Measurements from ENCODE around the gene GPC3.

Gene GPC3

DNA sequence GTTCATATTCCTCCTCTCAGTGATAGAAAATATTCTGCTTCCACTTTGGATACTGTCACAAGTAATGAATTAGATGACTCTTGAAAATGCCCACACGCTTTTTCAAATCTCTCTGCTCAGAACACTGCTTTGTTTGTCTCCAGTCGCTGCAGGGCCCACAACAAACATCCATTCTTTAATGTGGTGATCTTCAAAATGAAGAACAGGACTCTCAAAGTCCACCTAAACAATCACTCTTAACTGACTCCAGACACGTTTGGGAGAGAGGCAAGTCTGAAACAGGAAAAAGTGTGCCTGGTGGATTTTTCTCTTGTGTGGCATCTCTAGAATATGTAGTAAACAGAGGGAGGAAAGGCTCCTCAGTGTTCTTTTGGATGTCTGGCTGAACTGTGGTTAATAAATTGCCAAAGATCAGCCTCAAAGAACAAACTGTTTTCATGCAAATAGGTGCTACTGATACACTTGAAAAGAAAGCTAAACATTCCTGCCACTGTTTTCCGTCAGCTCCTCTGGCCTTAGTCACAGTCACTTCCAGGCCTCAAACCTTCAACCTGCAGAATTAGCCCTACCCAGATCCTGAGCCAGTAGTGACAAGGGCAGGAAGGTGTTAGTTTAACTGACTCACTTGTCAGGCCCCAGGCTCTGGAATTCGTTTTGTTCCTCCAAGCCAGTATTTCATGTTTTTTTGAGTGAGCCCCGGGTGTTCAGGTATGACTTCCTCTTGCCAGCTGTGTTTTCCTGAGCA, 310.5 kb downstream of the GPC3 start:
- no peak for DNase-seq

GRCh38 chrX:133670383-133670782, 315.0 kb downstream of the GPC3 start:
- DNase-seq = peak; percentile 9

DNA sequence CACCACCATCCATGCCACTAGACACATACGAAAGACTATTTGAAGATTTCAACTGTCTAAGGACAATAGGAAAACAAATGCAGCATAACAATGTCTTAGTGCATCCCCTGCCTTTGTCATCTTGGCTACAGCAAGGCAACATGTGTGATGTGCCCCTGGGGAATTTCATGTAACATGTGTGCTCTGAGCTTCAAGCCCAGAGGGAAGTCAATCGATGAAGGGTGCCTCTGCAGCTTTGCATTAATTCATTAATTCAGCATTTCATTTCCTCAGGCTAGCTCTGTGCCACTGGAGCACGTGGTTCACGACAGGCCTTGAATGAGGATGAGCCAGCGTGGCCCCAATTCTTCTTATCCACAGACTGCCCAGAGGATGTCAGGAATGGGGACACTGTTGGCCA, 316.2 kb downstream of the GPC3 start:
- DNase-seq = no peak

DNA sequence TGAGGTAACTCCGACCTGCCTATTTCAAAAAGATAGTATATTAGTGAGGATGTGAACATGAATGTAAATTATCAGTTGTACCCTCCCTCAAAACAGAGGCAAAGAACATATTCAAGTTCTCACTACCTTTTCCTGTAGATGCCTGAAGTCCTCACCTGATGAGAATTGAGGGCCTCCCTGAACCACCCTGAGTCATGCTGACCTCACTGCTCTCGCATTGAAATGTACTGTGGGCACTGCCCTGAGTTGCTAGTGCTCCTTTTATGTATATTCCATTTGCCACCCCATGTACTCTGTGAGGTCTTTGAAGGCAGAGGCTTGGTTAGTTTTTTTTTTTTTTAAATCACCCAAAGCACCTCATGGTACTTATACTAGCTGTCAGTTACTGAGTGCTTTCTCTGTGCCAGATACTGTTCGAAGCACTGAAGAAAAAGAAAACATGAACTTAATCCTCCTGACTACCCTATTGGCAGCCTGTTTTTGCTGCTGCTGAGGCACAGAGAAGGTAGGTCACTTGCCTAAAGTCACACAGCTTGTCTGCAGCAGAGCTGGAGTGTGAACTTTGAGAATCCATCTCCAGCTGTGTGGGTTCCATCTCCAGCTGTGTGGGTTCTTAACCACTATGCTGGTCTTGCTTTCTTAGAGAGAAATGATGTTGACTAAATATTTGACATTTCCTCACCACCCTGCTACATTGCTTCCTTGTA, 317.0 kb downstream of the GPC3 start:
- DNase-seq = no peak

GRCh38 chrX:133666256-133666655, 319.1 kb downstream of the GPC3 start:
- DNase-seq = no peak

GRCh38 chrX:133661962-133662839, 323.2 kb downstream of the GPC3 start:
- no peak for DNase-seq

DNA sequence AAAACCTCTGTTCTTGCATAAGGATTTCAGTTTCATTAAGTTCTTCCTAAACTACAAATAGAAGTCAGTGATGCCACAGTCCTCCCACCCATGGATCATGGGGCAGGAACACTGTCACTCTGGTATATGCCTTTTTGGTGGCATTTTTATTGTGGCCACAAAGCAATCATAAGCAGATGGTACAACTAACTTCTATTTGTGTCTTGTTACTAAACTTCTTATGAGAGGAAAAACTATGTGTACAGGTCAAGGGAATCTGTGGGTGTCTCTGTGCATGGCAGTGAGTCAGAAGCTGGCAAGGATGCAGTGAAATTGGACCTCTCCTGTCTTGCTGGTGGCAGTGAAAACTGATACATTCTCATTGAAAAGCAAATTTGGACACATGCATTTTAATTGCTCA, 325.1 kb downstream of the GPC3 start:
- no peak for DNase-seq

DNA sequence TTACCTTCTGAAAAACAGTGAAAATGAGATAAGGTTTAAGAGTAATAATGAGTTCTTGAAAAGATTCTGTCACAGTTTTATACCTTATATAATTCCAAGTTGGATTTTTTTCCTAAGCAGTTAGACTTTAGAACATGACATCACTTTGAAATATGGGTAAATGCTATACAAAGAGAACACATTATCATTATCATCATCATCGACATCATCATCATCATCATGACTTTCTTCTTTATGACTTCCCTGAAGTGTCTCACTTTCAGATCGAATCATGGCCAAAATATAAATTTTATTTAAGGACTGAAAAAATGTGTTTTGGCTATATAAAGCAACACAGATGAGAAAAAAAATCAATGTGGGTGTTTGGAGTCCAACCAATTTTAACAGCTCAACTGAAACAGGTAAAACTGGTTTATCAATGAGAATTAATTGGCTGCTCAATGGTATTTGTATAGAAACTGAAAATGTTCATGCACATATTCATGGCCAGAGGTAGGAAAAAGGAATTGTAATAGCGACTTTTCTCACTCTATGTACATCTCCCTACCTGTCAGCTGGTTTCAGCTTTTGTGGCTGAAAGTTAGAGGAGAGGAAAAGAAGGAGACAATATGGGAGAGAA, 327.0 kb downstream of the GPC3 start:
- no peak for DNase-seq

GRCh38 chrX:133655275-133656265, 329.8 kb downstream of the GPC3 start:
- no peak for DNase-seq

DNA sequence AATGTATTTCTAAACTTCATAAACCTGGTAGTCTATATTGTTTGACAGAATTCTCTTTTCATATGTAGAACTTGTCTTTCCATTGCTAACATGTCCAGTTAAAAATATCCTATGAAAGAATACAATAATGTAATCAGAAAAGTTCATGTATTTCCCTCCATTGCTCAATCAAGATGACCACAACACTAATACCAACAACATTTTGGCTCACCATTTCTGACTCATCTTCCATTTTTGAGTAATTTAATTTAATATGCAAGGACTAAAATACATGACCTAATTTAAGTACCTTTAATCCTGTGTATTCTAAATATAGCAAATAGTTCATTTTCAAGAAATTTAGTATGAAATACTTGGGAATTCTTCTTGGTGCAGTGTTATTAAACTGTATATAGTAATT, 330.6 kb downstream of the GPC3 start:
- no peak for DNase-seq

- DNase-seq = no peak
Observed at GRCh38 chrX:133653358-133653757, 332.0 kb downstream of the GPC3 start.

DNA sequence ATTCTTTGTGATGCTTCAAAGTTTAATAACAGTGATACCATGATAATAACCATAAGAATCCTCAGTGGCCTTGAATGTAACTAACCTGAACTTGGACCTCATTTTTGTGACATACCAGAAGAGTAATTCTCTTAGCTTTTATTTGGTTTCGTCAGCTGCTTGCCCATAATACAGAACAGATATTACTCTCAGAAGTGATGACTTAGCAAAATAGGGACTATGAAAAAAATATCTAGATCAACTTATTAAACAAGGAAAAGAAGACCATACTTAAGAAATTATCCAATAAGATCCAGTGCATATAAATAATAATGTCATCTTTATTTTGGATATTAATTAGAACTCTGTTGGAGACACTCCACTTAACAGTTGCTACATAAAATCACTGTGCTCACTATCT, 333.2 kb downstream of the GPC3 start:
- no peak for DNase-seq

DNA sequence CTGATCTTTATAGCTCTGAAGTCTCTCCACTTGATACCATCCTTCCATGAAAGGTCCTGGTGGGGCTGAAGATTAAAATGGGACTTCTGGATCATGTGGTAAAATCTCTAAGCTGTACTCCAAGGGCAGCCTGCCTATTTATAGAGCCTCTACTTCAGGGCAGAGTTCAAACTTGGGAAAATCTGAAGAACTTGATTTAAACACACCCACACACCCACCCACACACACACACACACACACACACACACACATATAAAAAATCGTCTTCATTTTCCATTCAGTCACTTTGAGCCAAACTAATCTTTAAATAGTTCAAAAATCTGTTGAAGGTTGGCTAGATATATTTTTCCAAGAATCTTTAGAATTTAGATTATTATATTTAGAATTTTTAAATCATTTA, 335.2 kb downstream of the GPC3 start:
- DNase-seq = no peak

DNA sequence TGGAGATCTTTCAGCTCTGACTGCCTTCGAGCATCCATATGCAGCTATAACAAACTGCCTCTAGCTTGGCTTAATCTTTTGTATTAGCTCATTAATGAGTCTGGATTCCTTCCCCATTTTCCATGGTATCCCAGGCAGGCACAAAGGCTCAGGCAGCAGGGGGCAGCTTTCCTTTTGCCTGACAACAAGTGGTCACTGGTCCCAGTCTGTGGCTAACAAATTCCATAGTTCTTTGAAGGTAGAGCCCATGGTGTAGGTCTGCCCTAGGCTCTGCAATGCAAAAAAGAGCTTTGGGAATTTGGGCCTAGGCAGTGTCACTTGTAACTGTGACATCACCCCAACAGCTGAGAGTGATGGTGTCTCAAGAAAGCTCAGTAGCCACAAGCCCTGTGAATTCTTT, 335.7 kb downstream of the GPC3 start:
- DNase-seq = no peak

- no peak for DNase-seq
Observed at GRCh38 chrX:133648594-133648993, 336.8 kb downstream of the GPC3 start.

- no peak for DNase-seq
Observed at GRCh38 chrX:133646719-133647116, 338.7 kb downstream of the GPC3 start.

DNA sequence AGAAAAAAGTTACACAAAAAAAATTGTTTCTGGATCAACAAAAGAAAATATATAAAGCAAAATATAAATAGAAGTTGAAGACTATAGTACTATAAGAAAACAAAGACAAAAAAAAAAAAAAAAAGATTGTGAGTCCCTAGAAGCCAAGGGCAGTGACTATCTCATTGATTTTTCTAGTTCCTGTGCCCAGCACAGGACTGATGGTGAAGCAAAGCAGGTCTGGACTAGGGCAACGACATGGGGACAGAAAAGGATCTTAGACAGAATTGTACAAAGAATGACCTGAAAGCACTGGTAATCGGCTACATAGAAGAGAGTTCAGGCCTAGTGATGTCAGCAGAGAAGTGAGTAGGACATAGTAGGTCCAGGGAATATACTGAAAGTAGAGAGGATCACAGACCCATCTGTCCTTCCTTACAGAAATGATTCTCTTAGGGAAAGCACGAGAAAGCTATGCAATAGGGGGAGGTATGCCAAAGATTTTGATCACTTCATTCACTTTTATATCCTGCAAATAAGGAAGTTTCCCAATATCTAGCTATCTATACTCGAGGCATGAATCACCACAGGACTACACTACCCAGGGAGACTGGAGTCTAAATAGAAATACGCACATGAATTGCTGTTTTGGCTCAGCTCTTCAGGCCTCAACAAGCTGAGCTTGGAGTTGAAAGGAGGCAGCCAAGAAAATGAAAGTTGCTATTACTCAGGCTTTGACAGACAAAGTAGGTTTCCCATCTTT, 339.2 kb downstream of the GPC3 start:
- DNase-seq = no peak

GRCh38 chrX:133645256-133645655, 340.1 kb downstream of the GPC3 start:
- DNase-seq = no peak

DNA sequence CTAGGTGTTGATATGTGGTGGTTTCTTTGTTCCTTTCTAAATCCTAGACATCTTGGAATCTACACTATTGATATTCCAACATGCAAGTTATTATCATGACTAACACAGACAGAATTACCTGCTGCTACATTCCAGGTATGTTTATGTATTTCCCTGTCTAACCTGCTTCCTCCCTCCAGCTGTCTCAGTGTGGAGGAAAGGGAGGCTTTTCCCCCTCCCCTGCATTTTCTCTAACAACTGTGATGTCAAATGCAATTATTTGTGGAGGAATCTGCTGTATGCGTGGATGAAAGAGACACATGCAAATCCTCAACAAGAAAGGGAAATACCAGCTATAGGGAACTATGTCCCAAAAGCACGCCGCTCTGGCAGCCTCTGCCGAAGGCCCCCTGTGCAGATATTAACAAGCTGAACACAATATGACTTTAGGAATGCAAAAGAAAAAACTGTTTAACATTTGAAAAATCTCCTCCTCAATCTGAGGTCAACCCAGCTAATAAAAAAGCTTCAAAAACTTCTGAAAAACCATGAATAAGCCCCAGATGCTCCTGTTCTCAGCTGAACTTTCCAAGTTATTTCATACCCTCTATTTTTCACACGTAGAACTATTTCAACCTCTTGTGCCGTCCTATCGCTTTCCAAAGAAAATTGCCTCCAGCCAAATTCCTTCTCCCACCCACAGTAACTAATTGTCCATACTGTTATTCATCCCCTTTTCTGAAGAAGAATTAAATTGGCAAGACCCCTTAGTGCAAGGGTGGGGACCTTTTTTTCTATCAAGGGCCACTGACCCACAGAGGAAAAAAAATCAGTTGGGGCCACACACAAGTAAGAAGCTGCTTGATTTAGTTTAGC, 345.0 kb downstream of the GPC3 start:
- no peak for DNase-seq

DNA sequence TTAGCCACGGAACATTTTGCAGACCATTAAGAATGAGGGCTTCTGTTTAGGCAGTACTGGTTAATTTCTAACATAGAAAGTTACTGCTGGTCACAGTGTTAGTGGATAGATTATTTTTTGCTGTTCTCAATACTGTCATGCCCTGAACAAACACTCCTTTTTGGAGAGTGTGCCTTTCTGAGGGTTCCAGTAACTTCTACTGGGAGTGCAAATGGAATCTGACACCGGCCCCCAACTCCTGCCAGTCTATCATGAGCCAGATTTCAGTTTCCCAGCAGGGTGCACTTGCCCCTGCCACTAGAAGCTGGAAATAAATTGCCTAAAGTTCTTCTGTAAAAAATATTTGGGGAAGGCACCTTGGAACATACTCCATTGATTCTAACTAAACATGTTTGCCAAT, 345.7 kb downstream of the GPC3 start:
- DNase-seq = no peak
